ENCODE data around the gene IGF2R. TPM values are rescaled to one million over a fixed set of nuclear protein-coding genes. Genes with fewer than 3 reads are reported as not detected.

IGF2R gene
- total RNA-seq, 2 experiments from 2014 or later = 73.5 to 75.5 TPM

GRCh38 chr6:160035693-160036330 is 66.9 kb downstream of the IGF2R start:
- intact Hi-C loops (cut with micrococcal nuclease) = no loop called here

GRCh38 chr6:160036331-160036695 is 67.4 kb downstream of the IGF2R start:
- CTCF ChIA-PET = interaction anchor here (0.6 kb wide), 1 partner anchor 67 kb away, joined by 4 read pairs; no protein-coding TSS in a partner anchor
- H3K4me1 Mint-ChIP-seq (ENCODE audit: low read depth) = peaks cover 5% of the 10 kb centered on the region
- POLR2A ChIA-PET = interaction anchor here (0.7 kb wide), 1 partner anchor 68 kb away, joined by 3 read pairs; no protein-coding TSS in a partner anchor
- peaks cover 44% of the 10 kb centered on the region for H3K36me3 Mint-ChIP-seq
- DNase-seq = no peak
- intact Hi-C loops (cut with micrococcal nuclease) = no loop called here
- H3K9me3 Mint-ChIP-seq = no peaks in the 10 kb centered on the region
- no peaks in the 10 kb centered on the region for H3K27me3 Mint-ChIP-seq
- no peak overlapping the region for H3K27ac Mint-ChIP-seq
- no peak overlapping the region for H3K4me3 Mint-ChIP-seq

More at GRCh38 chr6:160035693-160036330, 66.9 kb downstream of the IGF2R start:
- Mint-ChIP-seq H3K9me3 (no peaks in the 10 kb centered on the region), H3K27ac (no peak overlapping the region), H3K4me1 (ENCODE audit: low read depth) (peaks cover 5% of the 10 kb centered on the region), H3K27me3 (no peaks in the 10 kb centered on the region), H3K4me3 (no peak overlapping the region), H3K36me3 (peaks cover 39% of the 10 kb centered on the region)
- CTCF ChIA-PET = interaction anchor here (0.6 kb wide), 1 partner anchor 66 kb away, joined by 4 read pairs; no protein-coding TSS in a partner anchor
- POLR2A ChIA-PET = no interaction called here
- DNase-seq = no peak

GRCh38 chr6:160036790-160037206 is 67.9 kb downstream of the IGF2R start:
- POLR2A ChIA-PET = interaction anchor here (0.7 kb wide), 1 partner anchor 69 kb away, joined by 3 read pairs; no protein-coding TSS in a partner anchor
- Mint-ChIP-seq H3K4me3 (no peak overlapping the region), H3K27me3 (no peaks in the 10 kb centered on the region)

GRCh38 chr6:160038479-160038878 is 69.6 kb downstream of the IGF2R start:
- ChIA-PET CTCF (no interaction called here), POLR2A (no interaction called here)
- DNase-seq = no peak

More at GRCh38 chr6:160036790-160037206, 67.9 kb downstream of the IGF2R start:
- CTCF ChIA-PET = interaction anchor here (0.6 kb wide), 1 partner anchor 67 kb away, joined by 4 read pairs; no protein-coding TSS in a partner anchor
- peaks cover 5% of the 10 kb centered on the region for H3K4me1 Mint-ChIP-seq (ENCODE audit: low read depth)
- intact Hi-C loops (cut with micrococcal nuclease) = no loop called here
- no peaks in the 10 kb centered on the region for H3K9me3 Mint-ChIP-seq
- H3K27ac Mint-ChIP-seq = no peak overlapping the region
- DNase-seq = no peak
- peaks cover 42% of the 10 kb centered on the region for H3K36me3 Mint-ChIP-seq

GRCh38 chr6:160039441-160039840 is 70.6 kb downstream of the IGF2R start:
- no peak overlapping the region for H3K27ac Mint-ChIP-seq
- no peak for DNase-seq
- ChIA-PET CTCF (no interaction called here), POLR2A (no interaction called here)
- H3K36me3 Mint-ChIP-seq = peaks cover 47% of the 10 kb centered on the region
- no peaks in the 10 kb centered on the region for H3K9me3 Mint-ChIP-seq
- H3K4me3 Mint-ChIP-seq = no peak overlapping the region
- intact Hi-C loops (cut with micrococcal nuclease) = no loop called here
- no peaks in the 10 kb centered on the region for H3K27me3 Mint-ChIP-seq
- H3K4me1 Mint-ChIP-seq (ENCODE audit: low read depth) = peaks cover 5% of the 10 kb centered on the region

More at GRCh38 chr6:160038479-160038878, 69.6 kb downstream of the IGF2R start:
- Mint-ChIP-seq H3K4me3 (no peak overlapping the region), H3K9me3 (no peaks in the 10 kb centered on the region), H3K4me1 (ENCODE audit: low read depth) (peaks cover 5% of the 10 kb centered on the region), H3K27me3 (no peaks in the 10 kb centered on the region), H3K36me3 (peaks cover 48% of the 10 kb centered on the region), H3K27ac (no peak overlapping the region)
- intact Hi-C loops (cut with micrococcal nuclease) = no loop called here

GRCh38 chr6:160040055-160040454 is 71.2 kb downstream of the IGF2R start:
- peaks cover 5% of the 10 kb centered on the region for H3K4me1 Mint-ChIP-seq (ENCODE audit: low read depth)
- intact Hi-C loops (cut with micrococcal nuclease) = no loop called here
- H3K4me3 Mint-ChIP-seq = no peak overlapping the region
- peaks cover 47% of the 10 kb centered on the region for H3K36me3 Mint-ChIP-seq
- no peak overlapping the region for H3K27ac Mint-ChIP-seq
- H3K27me3 Mint-ChIP-seq = no peaks in the 10 kb centered on the region
- ChIA-PET CTCF (no interaction called here), POLR2A (no interaction called here)
- DNase-seq = no peak
- no peaks in the 10 kb centered on the region for H3K9me3 Mint-ChIP-seq

- peaks cover 49% of the 10 kb centered on the region for H3K36me3 Mint-ChIP-seq
- CTCF ChIA-PET = no interaction called here
These were observed 71.8 kb downstream of the IGF2R start for GRCh38 chr6:160040527-160041264.

GRCh38 chr6:160041608-160042007 is 72.7 kb downstream of the IGF2R start:
- ChIA-PET POLR2A (no interaction called here), CTCF (no interaction called here)
- intact Hi-C loops (cut with micrococcal nuclease) = no loop called here
- Mint-ChIP-seq H3K9me3 (no peaks in the 10 kb centered on the region), H3K27me3 (no peaks in the 10 kb centered on the region), H3K4me1 (ENCODE audit: low read depth) (peaks cover 5% of the 10 kb centered on the region), H3K4me3 (no peak overlapping the region), H3K27ac (no peak overlapping the region), H3K36me3 (peaks cover 47% of the 10 kb centered on the region)
- no peak for DNase-seq

More at GRCh38 chr6:160040527-160041264, 71.8 kb downstream of the IGF2R start:
- intact Hi-C loops (cut with micrococcal nuclease) = no loop called here
- Mint-ChIP-seq H3K4me3 (no peak overlapping the region), H3K4me1 (ENCODE audit: low read depth) (peaks cover 5% of the 10 kb centered on the region), H3K9me3 (no peaks in the 10 kb centered on the region), H3K27ac (no peak overlapping the region), H3K27me3 (no peaks in the 10 kb centered on the region)
- DNase-seq = no peak
- POLR2A ChIA-PET = no interaction called here

- DNase-seq = no peak
- Mint-ChIP-seq H3K9me3 (no peaks in the 10 kb centered on the region), H3K36me3 (peaks cover 53% of the 10 kb centered on the region), H3K4me1 (ENCODE audit: low read depth) (peaks cover 5% of the 10 kb centered on the region), H3K27me3 (no peaks in the 10 kb centered on the region), H3K27ac (no peak overlapping the region), H3K4me3 (no peak overlapping the region)
- intact Hi-C loops (cut with micrococcal nuclease) = no loop called here
- ChIA-PET CTCF (no interaction called here), POLR2A (no interaction called here)
These were observed 73.3 kb downstream of the IGF2R start for GRCh38 chr6:160042014-160042773.

- H3K4me3 Mint-ChIP-seq = no peak overlapping the region
- intact Hi-C loops (cut with micrococcal nuclease) = no loop called here
- no peaks in the 10 kb centered on the region for H3K9me3 Mint-ChIP-seq
- no peaks in the 10 kb centered on the region for H3K27me3 Mint-ChIP-seq
- peaks cover 5% of the 10 kb centered on the region for H3K4me1 Mint-ChIP-seq (ENCODE audit: low read depth)
- ChIA-PET POLR2A (no interaction called here), CTCF (no interaction called here)
- H3K36me3 Mint-ChIP-seq = peaks cover 55% of the 10 kb centered on the region
- H3K27ac Mint-ChIP-seq = no peak overlapping the region
- DNase-seq = no peak
These were observed 74.0 kb downstream of the IGF2R start for GRCh38 chr6:160042788-160043301.

GRCh38 chr6:160043784-160044183 is 74.9 kb downstream of the IGF2R start:
- H3K9me3 Mint-ChIP-seq = no peaks in the 10 kb centered on the region
- no peak overlapping the region for H3K27ac Mint-ChIP-seq
- peaks cover 61% of the 10 kb centered on the region for H3K36me3 Mint-ChIP-seq
- no peak for DNase-seq
- no peaks in the 10 kb centered on the region for H3K27me3 Mint-ChIP-seq
- H3K4me3 Mint-ChIP-seq = no peak overlapping the region
- intact Hi-C loops (cut with micrococcal nuclease) = no loop called here
- H3K4me1 Mint-ChIP-seq (ENCODE audit: low read depth) = peaks cover under 1% of the 10 kb centered on the region
- ChIA-PET POLR2A (no interaction called here), CTCF (no interaction called here)

- H3K27me3 Mint-ChIP-seq = no peaks in the 10 kb centered on the region
- no peak overlapping the region for H3K27ac Mint-ChIP-seq
- peaks cover 67% of the 10 kb centered on the region for H3K36me3 Mint-ChIP-seq
These were observed 75.8 kb downstream of the IGF2R start for GRCh38 chr6:160044687-160045086.

More at GRCh38 chr6:160044687-160045086, 75.8 kb downstream of the IGF2R start:
- H3K4me1 Mint-ChIP-seq (ENCODE audit: low read depth) = peaks cover under 1% of the 10 kb centered on the region
- no peak overlapping the region for H3K4me3 Mint-ChIP-seq
- DNase-seq = no peak
- CTCF ChIA-PET = no interaction called here
- intact Hi-C loops (cut with micrococcal nuclease) = no loop called here
- POLR2A ChIA-PET = no interaction called here
- H3K9me3 Mint-ChIP-seq = no peaks in the 10 kb centered on the region
